K562 treated with DMSO at 1 percent for 24 hours (cell line): Measurements from ENCODE around the gene TDRD10. TPM values are rescaled to one million over a fixed set of nuclear protein-coding genes. Genes with fewer than 3 reads are reported as not detected.

Experiments
- total RNA-seq: library from RNA; unstranded; fragments of 300-600 nt; gene quantifications from 2 replicates; pipeline ENCODE4 v1.2.3, GENCODE V29; 2022; ENCODE audit warnings: low read depth; ENCODE audit not compliant: insufficient read depth

TDRD10 gene, protein sequence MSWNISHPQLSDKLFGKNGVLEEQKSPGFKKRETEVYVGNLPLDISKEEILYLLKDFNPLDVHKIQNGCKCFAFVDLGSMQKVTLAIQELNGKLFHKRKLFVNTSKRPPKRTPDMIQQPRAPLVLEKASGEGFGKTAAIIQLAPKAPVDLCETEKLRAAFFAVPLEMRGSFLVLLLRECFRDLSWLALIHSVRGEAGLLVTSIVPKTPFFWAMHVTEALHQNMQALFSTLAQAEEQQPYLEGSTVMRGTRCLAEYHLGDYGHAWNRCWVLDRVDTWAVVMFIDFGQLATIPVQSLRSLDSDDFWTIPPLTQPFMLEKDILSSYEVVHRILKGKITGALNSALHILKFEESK
- not detected in 2 replicates for total RNA-seq

DNA sequence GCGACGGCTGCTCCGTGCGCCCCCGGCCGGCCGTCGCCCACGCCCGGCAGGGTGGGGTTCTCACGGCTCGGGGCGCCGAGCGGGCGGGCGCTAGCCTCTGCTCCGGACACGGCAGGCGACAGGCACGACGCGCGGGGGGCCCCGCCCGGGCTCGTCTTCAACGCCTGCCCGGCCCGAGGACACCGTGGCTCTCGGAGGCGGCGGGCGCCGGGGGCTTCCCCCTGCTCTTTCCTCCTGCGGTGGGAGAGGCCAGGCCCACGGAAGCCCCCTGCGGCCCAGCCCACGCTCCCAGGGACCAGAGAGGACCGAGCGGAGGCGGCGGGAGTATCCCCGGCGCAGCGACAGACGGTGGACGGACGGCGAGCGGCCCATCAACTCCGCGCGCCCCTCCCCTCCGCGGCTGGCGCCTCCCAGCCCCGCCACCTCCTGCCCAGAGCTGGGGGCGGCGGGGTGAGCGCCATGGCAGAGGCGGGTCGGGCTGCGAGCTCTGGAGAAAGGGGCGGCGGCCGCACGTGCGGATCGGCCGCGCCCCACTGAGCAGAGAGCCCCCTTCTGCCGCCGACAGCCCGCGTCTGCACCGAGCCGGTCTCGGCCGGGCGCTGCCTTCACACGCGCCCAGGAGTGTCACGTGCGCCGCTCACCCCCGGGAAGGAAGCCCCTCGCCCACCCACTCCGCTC is at the start of gene TDRD10, which contains the start of gene SHE:
TDRD10 (plus strand) TSS at position 154 of the 678 bp plus-strand sequence. CDS start 4,685 bp downstream, outside the sequence.
SHE (minus strand) TSS at position 347 of the 678 bp plus-strand sequence. CDS start 386 bp downstream, outside the sequence.

DNA sequence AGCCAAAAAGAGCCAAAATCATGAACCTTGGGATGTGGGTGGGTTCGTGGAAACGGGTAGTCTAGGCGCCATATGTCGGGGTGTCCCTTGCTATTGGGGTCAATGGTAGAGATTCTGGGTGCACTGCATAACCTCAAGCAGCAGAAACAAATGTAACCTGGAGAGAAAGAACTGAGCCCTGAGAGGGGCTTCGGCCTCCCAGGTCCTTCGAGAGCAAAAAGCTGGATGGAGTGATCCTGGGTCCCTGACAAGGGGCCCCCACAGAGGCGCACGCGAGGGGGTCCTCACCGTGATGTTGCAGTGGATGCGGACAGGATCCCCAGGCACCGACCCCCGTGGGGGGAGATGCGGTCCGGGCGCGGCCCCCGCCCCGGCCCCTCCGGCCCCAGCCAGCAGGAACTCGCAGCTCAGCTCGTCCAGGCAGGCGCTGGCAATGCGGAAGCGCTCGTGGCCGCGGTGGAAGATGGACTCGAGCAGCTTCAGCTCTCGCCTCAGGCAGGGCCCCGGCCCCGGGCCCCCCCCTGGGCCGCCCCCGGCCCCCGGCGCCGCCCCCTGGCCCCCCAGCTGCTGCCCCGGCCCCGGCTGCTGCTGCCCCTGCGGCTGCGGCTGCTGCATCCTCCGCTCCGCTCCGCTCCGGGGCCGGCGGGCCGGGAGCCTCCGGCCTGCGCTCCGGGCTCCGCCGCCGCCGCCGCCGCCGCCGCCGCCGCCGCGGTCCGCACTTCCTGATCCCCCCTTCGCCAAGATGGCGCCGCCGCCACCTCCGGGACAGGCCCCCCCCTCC is 56.1 kb downstream of the TDRD10 start, which contains the start of gene UBE2Q1:
UBE2Q1 (minus strand) TSS at position 724 of the 781 bp plus-strand sequence; CDS start at position 615, 109 bp downstream.

DNA sequence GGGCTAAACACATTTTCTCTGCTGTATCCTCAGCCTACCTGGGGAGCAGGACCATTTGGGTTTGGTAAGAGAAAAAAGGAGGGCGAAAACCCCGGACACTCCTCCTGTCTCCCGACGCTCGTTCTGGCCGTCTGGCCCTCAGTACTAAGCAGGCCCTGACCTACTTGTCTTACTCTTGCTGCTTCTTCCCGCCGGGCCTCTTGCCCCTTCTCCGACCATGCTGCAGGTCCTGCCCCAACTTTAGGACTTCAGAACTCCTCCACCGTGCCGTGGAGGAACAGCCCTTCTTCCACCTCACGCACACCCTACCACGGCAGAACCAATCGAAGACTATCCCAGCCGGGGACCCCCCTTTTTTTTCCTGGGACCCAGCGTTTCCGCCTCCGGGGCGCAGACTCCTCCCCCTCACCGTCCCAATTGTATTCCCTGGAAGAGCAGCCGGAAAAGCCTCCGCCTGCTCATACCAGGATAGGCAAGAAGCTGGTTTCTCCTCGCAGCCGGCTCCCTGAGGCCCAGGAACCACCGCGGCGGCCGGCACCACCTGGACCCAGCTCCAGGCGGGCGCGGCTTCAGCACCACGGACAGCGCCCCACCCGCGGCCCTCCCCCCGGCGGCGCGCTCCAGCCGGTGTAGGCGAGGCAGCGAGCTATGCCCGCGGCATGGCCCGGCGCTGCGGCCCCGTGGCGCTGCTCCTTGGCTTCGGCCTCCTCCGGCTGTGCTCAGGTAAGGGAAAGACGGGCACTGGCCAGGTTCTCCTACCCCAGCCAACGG is 65.6 kb downstream of the TDRD10 start, which contains the start of gene CHRNB2:
CHRNB2 (plus strand) TSS at position 393 of the 771 bp plus-strand sequence; CDS start at position 660, 267 bp downstream.

Other genes with a start within 250 kb of the TDRD10 start
- gene HAX1, start 229.6 kb upstream of the TDRD10 start, total RNA-seq: 194 and 208 TPM in 2 replicates
- 0.22 TPM in 1 of 2 replicates, not detected in the other for gene AQP10, start 181.1 kb upstream of the TDRD10 start, total RNA-seq
- 34.8 and 35.1 TPM in 2 replicates for gene ATP8B2, start 176.7 kb upstream of the TDRD10 start, total RNA-seq
- gene IL6R, start 96.9 kb upstream of the TDRD10 start, total RNA-seq: 2.5 and 2.8 TPM in 2 replicates
- gene SHE, start 193 bp downstream of the TDRD10 start, total RNA-seq: not detected in 2 replicates
- 38.6 and 39.8 TPM in 2 replicates for gene UBE2Q1, start 56.4 kb downstream of the TDRD10 start, total RNA-seq
- not detected in 2 replicates for gene CHRNB2, start 65.6 kb downstream of the TDRD10 start, total RNA-seq
- 70.6 and 77.2 TPM in 2 replicates for gene ADAR, start 106.0 kb downstream of the TDRD10 start, total RNA-seq